HepG2 (cell line): ENCODE results near the gene HS3ST3B1. TPM values are rescaled to one million over a fixed set of nuclear protein-coding genes. Genes with fewer than 3 reads are reported as not detected.
A peak's percentile ranks its signal among the peaks of the same experiment; 100 is the strongest.

Source experiments
- ATF7-NPFF ChIP-seq: sonication (generic); formaldehyde crosslinking; IDR thresholded peaks from 2 replicates; pipeline ENCODE4 v1.8.1; 2023; ENCODE audit warnings: mild to moderate bottlenecking, low read depth, missing genetic modification reagents, moderate library complexity
- EEA1 ChIP-seq: sonication (generic); formaldehyde crosslinking; IDR thresholded peaks from 2 replicates; pipeline ENCODE4 v1.5.1; 2020; ENCODE audit warnings: mild to moderate bottlenecking, missing genetic modification reagents, borderline replicate concordance
- ELF3 ChIP-seq: IDR thresholded peaks from 2 replicates; pipeline ENCODE4 v1.6.1; 2016; ENCODE audit warnings: missing genetic modification reagents, missing compliant biosample characterization
- NFKB2 ChIP-seq: sonication (generic); formaldehyde crosslinking; IDR thresholded peaks from 2 replicates; pipeline ENCODE4 v1.4.0; 2020; ENCODE audit warnings: missing genetic modification reagents, borderline replicate concordance
- RCOR2 ChIP-seq: IDR thresholded peaks from 2 replicates; pipeline ENCODE4 v1.6.1; 2016; ENCODE audit warnings: missing biosample characterization, missing genetic modification reagents
- SOX13 ChIP-seq, 3 experiments: fragments of 450-650 bp in 1 of 3; sonication (generic) in 1 of 3; formaldehyde crosslinking in 1 of 3; IDR thresholded peaks in 2 of 3; conservative IDR thresholded peaks in 1 of 3; 2 replicates each; pipeline versions ENCODE4 v1.5.0 to v1.6.1; 2016 to 2020; ENCODE audit warnings: antibody characterized with exemption in 1 of 3, mild to moderate bottlenecking in 1 of 3, missing compliant biosample characterization in 1 of 3, missing genetic modification reagents in 1 of 3, moderate library complexity in 1 of 3
- SPEN ChIP-seq: sonication (generic); formaldehyde crosslinking; IDR thresholded peaks from 2 replicates; pipeline ENCODE4 v1.5.1; 2020; ENCODE audit warnings: low read depth, mild to moderate bottlenecking, missing genetic modification reagents
- TEAD2 ChIP-seq: sonication (generic); formaldehyde crosslinking; IDR thresholded peaks from 2 replicates; pipeline ENCODE4 v1.9.0; 2021; ENCODE audit warnings: missing genetic modification reagents
- WIZ ChIP-seq: sonication (generic); formaldehyde crosslinking; IDR thresholded peaks from 2 replicates; pipeline ENCODE4 v1.5.1; 2020; ENCODE audit warnings: mild to moderate bottlenecking, missing genetic modification reagents
- ZNF10 ChIP-seq: sonication (generic); formaldehyde crosslinking; IDR thresholded peaks from 2 replicates; pipeline ENCODE4 v1.4.0; 2020; ENCODE audit warnings: mild to moderate bottlenecking, low read depth, missing genetic modification reagents, borderline replicate concordance
- ZNF598 ChIP-seq: sonication (generic); formaldehyde crosslinking; IDR thresholded peaks from 2 replicates; pipeline ENCODE4 v1.5.1; 2020; ENCODE audit warnings: mild to moderate bottlenecking, missing genetic modification reagents, borderline replicate concordance
- ZNF772 ChIP-seq: sonication (generic); formaldehyde crosslinking; IDR thresholded peaks from 2 replicates; pipeline ENCODE4 v1.5.0; 2020; ENCODE audit warnings: mild to moderate bottlenecking, missing genetic modification reagents
- ZNF777 ChIP-seq: sonication (generic); formaldehyde crosslinking; IDR thresholded peaks from 2 replicates; pipeline ENCODE4 v1.4.0; 2020; ENCODE audit warnings: missing genetic modification reagents
- polyA plus RNA-seq, 8 experiments: library from polyadenylated mRNA; depleted of rRNA in 3 of 8; stranded (reverse) in 7 of 8; unstranded in 1 of 8; fragments of >200 nt; fragmentation: Illumina TruSeq in 4 of 8; extraction: Trizol in 4 of 8; gene quantifications; 2 replicates each; pipeline versions ENCODE4 v1.2.1 to v1.2.3, GENCODE V29; 2011 to 2016; ENCODE audit warnings: low read depth in 4 of 8, missing spikeins in 1 of 8, mixed read lengths in 1 of 8; ENCODE audit not compliant: insufficient read depth in 1 of 8
- total RNA-seq, 5 experiments: library from RNA; depleted of rRNA; stranded (reverse); fragments of >200 nt; fragmentation: Illumina TruSeq; extraction: Trizol; gene quantifications; 2 replicates each; pipeline ENCODE4 v1.2.3, GENCODE V29; 2016; ENCODE audit warnings: low read depth in 1 of 5
- TF ChIP-seq, protein P1 (sequence below): sonication (generic); formaldehyde crosslinking; conservative IDR thresholded peaks from 2 replicates; pipeline ENCODE4 v1.8.0; 2022; ENCODE audit warnings: missing genetic modification reagents
- TF ChIP-seq, protein P2 (sequence below): sonication (generic); formaldehyde crosslinking; IDR thresholded peaks from 2 replicates; pipeline ENCODE4 v1.5.1; 2020; ENCODE audit warnings: mild to moderate bottlenecking, missing genetic modification reagents, borderline replicate concordance
- TF ChIP-seq, protein P3 (sequence below): sonication (generic); formaldehyde crosslinking; IDR thresholded peaks from 2 replicates; pipeline ENCODE4 v1.4.0; 2020; ENCODE audit warnings: missing genetic modification reagents

HS3ST3B1 gene
- total and polyA plus RNA-seq, 2 of the 13 experiments (the other 11 are each of a cell fraction or from before 2014, with no cell fraction given) = 15.7 to 39.5 TPM

DNA sequence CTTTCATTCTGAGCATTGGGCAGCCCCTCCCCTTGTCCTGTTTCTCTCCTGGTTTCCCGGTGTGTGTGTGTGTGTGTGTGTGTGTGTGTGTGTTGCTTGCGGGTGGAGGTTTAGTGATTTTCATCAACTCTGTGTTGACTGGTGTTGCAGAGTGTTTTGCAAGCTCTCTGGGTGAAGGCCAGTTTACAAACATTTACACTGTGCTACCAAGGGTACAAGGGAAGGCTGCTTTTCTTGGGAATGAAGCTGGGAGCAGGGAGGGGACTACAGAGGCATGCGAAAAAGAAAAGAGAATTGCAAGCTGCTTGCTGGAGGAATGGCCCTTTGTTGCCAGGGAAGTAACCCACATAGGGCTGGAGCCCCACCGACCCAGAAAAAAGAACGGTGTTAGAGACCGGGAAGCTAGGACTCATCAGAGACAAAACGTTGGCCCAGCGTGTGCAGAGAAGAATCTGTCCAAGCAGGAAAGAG is 29.6 kb downstream of the HS3ST3B1 start (continued):
- TF ChIP-seq EEA1 (no peak), WIZ (CRISPR knock-in tag) (no peak), RCOR2 (no peak), ZNF598 (no peak), ZNF777 (no peak), TEAD2 (CRISPR knock-in tag) (no peak), ZNF772 (no peak), SOX13 (IDR thresholded peaks at IDR 0.05) (no peak), SOX13 (CRISPR knock-in tag; conservative IDR thresholded peaks at IDR 0.05 in 1 of 2, IDR thresholded peaks at IDR 0.05 in 1 of 2) (peak in 1 of 2 experiments; percentile 17; a peak in 1 of 4 replicates), SPEN (CRISPR knock-in tag) (0 out of 2 replicates have a peak, but pooled peaks have one; percentile 46), ATF7-NPFF (no peak), ZNF10 (CRISPR knock-in tag) (no peak), ELF3 (CRISPR knock-in tag) (no peak), NFKB2 (CRISPR knock-in tag) (no peak)
- TF ChIP-seq, protein P1, sequence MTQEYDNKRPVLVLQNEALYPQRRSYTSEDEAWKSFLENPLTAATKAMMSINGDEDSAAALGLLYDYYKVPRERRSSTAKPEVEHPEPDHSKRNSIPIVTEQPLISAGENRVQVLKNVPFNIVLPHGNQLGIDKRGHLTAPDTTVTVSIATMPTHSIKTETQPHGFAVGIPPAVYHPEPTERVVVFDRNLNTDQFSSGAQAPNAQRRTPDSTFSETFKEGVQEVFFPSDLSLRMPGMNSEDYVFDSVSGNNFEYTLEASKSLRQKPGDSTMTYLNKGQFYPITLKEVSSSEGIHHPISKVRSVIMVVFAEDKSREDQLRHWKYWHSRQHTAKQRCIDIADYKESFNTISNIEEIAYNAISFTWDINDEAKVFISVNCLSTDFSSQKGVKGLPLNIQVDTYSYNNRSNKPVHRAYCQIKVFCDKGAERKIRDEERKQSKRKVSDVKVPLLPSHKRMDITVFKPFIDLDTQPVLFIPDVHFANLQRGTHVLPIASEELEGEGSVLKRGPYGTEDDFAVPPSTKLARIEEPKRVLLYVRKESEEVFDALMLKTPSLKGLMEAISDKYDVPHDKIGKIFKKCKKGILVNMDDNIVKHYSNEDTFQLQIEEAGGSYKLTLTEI (CRISPR knock-in tag) = no peak
- TF ChIP-seq, protein P2, sequence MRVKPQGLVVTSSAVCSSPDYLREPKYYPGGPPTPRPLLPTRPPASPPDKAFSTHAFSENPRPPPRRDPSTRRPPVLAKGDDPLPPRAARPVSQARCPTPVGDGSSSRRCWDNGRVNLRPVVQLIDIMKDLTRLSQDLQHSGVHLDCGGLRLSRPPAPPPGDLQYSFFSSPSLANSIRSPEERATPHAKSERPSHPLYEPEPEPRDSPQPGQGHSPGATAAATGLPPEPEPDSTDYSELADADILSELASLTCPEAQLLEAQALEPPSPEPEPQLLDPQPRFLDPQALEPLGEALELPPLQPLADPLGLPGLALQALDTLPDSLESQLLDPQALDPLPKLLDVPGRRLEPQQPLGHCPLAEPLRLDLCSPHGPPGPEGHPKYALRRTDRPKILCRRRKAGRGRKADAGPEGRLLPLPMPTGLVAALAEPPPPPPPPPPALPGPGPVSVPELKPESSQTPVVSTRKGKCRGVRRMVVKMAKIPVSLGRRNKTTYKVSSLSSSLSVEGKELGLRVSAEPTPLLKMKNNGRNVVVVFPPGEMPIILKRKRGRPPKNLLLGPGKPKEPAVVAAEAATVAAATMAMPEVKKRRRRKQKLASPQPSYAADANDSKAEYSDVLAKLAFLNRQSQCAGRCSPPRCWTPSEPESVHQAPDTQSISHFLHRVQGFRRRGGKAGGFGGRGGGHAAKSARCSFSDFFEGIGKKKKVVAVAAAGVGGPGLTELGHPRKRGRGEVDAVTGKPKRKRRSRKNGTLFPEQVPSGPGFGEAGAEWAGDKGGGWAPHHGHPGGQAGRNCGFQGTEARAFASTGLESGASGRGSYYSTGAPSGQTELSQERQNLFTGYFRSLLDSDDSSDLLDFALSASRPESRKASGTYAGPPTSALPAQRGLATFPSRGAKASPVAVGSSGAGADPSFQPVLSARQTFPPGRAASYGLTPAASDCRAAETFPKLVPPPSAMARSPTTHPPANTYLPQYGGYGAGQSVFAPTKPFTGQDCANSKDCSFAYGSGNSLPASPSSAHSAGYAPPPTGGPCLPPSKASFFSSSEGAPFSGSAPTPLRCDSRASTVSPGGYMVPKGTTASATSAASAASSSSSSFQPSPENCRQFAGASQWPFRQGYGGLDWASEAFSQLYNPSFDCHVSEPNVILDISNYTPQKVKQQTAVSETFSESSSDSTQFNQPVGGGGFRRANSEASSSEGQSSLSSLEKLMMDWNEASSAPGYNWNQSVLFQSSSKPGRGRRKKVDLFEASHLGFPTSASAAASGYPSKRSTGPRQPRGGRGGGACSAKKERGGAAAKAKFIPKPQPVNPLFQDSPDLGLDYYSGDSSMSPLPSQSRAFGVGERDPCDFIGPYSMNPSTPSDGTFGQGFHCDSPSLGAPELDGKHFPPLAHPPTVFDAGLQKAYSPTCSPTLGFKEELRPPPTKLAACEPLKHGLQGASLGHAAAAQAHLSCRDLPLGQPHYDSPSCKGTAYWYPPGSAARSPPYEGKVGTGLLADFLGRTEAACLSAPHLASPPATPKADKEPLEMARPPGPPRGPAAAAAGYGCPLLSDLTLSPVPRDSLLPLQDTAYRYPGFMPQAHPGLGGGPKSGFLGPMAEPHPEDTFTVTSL (CRISPR knock-in tag) = 0 out of 2 replicates have a peak, but pooled peaks have one; percentile 48
- TF ChIP-seq, protein P3, sequence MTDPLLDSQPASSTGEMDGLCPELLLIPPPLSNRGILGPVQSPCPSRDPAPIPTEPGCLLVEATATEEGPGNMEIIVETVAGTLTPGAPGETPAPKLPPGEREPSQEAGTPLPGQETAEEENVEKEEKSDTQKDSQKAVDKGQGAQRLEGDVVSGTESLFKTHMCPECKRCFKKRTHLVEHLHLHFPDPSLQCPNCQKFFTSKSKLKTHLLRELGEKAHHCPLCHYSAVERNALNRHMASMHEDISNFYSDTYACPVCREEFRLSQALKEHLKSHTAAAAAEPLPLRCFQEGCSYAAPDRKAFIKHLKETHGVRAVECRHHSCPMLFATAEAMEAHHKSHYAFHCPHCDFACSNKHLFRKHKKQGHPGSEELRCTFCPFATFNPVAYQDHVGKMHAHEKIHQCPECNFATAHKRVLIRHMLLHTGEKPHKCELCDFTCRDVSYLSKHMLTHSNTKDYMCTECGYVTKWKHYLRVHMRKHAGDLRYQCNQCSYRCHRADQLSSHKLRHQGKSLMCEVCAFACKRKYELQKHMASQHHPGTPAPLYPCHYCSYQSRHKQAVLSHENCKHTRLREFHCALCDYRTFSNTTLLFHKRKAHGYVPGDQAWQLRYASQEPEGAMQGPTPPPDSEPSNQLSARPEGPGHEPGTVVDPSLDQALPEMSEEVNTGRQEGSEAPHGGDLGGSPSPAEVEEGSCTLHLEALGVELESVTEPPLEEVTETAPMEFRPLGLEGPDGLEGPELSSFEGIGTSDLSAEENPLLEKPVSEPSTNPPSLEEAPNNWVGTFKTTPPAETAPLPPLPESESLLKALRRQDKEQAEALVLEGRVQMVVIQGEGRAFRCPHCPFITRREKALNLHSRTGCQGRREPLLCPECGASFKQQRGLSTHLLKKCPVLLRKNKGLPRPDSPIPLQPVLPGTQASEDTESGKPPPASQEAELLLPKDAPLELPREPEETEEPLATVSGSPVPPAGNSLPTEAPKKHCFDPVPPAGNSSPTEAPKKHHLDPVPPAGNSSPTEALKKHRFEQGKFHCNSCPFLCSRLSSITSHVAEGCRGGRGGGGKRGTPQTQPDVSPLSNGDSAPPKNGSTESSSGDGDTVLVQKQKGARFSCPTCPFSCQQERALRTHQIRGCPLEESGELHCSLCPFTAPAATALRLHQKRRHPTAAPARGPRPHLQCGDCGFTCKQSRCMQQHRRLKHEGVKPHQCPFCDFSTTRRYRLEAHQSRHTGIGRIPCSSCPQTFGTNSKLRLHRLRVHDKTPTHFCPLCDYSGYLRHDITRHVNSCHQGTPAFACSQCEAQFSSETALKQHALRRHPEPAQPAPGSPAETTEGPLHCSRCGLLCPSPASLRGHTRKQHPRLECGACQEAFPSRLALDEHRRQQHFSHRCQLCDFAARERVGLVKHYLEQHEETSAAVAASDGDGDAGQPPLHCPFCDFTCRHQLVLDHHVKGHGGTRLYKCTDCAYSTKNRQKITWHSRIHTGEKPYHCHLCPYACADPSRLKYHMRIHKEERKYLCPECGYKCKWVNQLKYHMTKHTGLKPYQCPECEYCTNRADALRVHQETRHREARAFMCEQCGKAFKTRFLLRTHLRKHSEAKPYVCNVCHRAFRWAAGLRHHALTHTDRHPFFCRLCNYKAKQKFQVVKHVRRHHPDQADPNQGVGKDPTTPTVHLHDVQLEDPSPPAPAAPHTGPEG (CRISPR knock-in tag) = no peak
